ENCODE data around the gene COX6B2. TPM values are rescaled to one million over a fixed set of nuclear protein-coding genes. Genes with fewer than 3 reads are reported as not detected.
A peak's percentile ranks its signal among the peaks of the same experiment; 100 is the strongest.
"Not testable (repeated sequence)": the region's sequence is repeated elsewhere in the genome, so short reads cannot be mapped to it uniquely, and the experiment has no call there.

The COX6B2 gene, protein sequence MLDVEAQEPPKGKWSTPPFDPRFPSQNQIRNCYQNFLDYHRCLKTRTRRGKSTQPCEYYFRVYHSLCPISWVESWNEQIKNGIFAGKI
- total RNA-seq (not detected), polyA plus RNA-seq (under 1 TPM in 1 of 3 donors, not detected in 2; 0.04 TPM)
- long read RNA-seq, donor 1, result 0 reads
- long read RNA-seq, donor 2, result 0 reads

DNA sequence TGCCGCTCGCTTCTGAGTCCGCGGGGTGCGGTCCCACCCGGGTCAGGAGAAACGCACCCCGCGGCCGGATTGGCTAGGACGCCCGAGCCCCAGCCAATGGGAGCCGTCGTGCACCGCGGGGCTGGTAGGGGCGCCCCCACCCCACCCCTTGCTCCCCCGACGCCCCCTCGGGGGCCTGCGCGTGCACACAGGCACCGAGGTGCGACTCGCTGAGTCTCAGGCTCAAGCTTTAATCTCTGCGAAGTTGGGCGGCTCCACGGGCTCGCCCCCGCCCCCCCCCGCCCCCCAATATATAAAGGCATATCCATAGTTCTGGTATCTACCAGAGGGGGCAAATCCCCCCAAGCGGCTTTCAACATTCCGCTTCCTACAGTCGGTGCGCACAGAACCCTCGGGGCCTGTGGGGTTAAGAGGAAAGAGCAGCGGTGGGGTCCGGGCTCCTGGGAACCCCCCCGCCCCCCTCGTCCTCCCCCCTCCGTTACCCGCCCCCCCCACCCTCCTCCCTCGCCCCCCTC lies at the start of gene COX6B2:
Gene COX6B2 (minus strand): TSS at position 22 of the 515 bp plus-strand sequence. CDS start 198 bp downstream, outside the sequence.
- intact Hi-C loops (cut with DNase I), result no loop called here
- no peak within 1 kb of the TSS for H3K27ac ChIP-seq
- WGBS, 3 donors, result 2 to 3% (median 2%) methylated on average over 28 to 42 of the region's 43 CpGs
- no peaks in the 10 kb centered on the region for H3K36me3 ChIP-seq (ENCODE audit: insufficient read depth in 1 of 2, low read depth in 1 of 2)
- H3K9me3 ChIP-seq, result no peaks in the 10 kb centered on the region
- DNase-seq (no peak), ATAC-seq (no peak)
- peaks cover 0 to 64% (median 26%) of the 10 kb centered on the region in 3 donors for H3K27me3 ChIP-seq (ENCODE audit: insufficient read depth in 3 of 3, low read length in 2 of 3)
- H3K4me3 ChIP-seq, result peak within 1 kb of the TSS; percentile 60
- peaks cover 5% of the 10 kb centered on the region for H3K4me1 ChIP-seq
- TF ChIP-seq, protein P1, sequence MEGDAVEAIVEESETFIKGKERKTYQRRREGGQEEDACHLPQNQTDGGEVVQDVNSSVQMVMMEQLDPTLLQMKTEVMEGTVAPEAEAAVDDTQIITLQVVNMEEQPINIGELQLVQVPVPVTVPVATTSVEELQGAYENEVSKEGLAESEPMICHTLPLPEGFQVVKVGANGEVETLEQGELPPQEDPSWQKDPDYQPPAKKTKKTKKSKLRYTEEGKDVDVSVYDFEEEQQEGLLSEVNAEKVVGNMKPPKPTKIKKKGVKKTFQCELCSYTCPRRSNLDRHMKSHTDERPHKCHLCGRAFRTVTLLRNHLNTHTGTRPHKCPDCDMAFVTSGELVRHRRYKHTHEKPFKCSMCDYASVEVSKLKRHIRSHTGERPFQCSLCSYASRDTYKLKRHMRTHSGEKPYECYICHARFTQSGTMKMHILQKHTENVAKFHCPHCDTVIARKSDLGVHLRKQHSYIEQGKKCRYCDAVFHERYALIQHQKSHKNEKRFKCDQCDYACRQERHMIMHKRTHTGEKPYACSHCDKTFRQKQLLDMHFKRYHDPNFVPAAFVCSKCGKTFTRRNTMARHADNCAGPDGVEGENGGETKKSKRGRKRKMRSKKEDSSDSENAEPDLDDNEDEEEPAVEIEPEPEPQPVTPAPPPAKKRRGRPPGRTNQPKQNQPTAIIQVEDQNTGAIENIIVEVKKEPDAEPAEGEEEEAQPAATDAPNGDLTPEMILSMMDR (IDR thresholded peaks at IDR 0.05), result no peak

DNA sequence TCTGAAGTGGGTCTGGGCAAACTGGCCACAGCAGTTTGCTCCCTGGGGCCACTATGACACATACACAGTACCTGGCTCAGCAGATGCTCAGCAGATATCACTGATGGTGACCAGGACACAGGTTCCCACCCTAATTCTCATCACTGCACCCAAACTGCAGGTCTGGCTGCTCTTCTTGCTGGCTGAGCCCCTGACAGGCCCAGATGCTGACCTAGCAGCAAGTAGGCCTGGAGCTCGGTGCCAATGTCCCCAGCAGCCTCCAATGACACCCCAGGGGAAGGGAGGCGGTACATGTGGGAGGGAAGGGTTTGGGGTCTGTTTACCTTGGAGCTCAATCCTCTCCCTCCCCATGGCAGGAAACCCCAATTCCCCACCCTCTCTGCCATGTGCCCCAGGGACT lies 48.0 kb upstream of the COX6B2 start:
- no peaks in the 10 kb centered on the region for H3K4me1 ChIP-seq
- no peaks in the 10 kb centered on the region for H3K27me3 ChIP-seq (ENCODE audit: insufficient read depth in 3 of 3, low read length in 2 of 3)
- intact Hi-C loops (cut with DNase I), result no loop called here
- DNase-seq (no peak), ATAC-seq (no peak)
- 84 to 88% (median 87%) methylated on average over 2 of the region's 2 CpGs for WGBS, 3 donors
- TF ChIP-seq, protein P1 (IDR thresholded peaks at IDR 0.05), result no peak
- H3K27ac ChIP-seq, result no peak overlapping the region
- H3K9me3 ChIP-seq, result no peaks in the 10 kb centered on the region
- H3K4me3 ChIP-seq, result no peak overlapping the region
- peaks cover 0 to 36% of the 10 kb centered on the region in 2 donors for H3K36me3 ChIP-seq (ENCODE audit: insufficient read depth in 1 of 2, low read depth in 1 of 2)

DNA sequence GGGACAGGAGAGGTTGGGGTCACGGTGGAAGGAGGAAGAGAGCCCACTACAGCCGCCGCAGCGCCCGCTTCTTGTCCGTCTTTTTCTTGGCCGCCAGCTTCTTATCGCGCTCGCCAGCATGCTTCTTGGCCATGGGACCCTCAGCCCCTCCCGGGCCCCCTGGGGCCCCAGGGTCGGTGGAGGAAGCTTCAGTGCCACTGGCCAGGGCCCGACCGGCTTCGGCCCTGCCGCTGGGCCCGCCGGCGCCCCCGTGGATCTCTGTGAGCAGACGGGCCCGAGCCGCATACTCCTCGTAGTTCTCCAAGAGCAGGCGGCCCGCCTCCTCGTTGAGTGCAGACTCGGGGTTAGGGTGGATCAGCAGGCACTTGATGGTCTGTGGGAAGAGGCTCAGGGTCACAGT lies 46.9 kb upstream of the COX6B2 start:
- peaks cover 0 to 36% of the 10 kb centered on the region in 2 donors for H3K36me3 ChIP-seq (ENCODE audit: insufficient read depth in 1 of 2, low read depth in 1 of 2)
- H3K4me3 ChIP-seq; intact Hi-C loops (cut with DNase I); H3K27ac ChIP-seq; DNase-seq; H3K9me3 ChIP-seq; H3K27me3 ChIP-seq (ENCODE audit: insufficient read depth in 3 of 3, low read length in 2 of 3); H3K4me1 ChIP-seq; ATAC-seq: not testable (repeated sequence)
- WGBS, 3 donors, result 88 to 91% (median 90%) methylated on average over 13 to 22 of the region's 28 CpGs

DNA sequence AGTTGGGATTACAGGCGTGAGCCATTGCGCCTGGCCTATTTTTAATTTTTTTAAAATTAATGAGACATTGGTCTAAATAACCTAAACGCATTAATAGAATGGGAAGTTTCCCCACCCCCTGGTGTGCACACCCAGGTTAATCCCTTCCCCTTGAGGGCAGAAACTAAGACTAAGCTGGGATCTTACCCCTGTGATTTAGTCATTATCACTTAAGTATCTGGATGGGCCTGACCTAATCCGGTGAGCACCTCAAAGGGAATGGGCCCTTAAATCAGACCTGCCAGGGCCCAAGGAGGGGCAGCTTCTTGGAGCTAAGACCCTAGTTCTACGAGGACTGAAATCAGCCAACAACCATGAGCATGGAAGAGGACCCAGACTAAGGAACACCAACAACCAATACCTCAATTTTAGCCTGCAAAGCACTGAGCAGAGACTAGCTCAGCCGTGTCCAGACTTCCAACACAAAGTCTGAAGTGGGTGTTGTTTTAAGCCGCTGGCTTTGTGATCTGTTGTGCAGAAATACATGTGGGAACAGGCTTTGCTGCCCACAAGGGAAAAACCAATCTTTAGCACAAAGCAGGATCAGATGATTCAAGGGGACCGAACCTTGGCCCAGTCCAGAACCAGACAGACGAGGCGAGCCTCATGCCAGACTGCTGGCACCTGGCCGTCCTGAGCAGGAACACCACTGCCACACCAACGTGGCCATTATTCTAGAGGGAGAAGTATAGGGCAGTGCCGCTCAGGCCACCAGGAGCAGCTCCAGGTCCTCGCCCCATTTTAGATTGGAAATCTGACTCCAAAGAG lies 46.0 kb upstream of the COX6B2 start:
- TF ChIP-seq, protein P1 (IDR thresholded peaks at IDR 0.05), result no peak
- Histone ChIP-seq H3K4me1 (no peaks in the 10 kb centered on the region), H3K9me3 (no peaks in the 10 kb centered on the region), H3K27me3 (ENCODE audit: insufficient read depth in 3 of 3, low read length in 2 of 3) (no peaks in the 10 kb centered on the region), H3K36me3 (ENCODE audit: insufficient read depth in 1 of 2, low read depth in 1 of 2) (peaks cover 0 to 36% of the 10 kb centered on the region in 2 donors), H3K27ac (no peak overlapping the region), H3K4me3 (no peak overlapping the region)
- no peak for DNase-seq
- WGBS, 3 donors, result 83 to 87% (median 86%) methylated on average over 14 of the region's 14 CpGs
- intact Hi-C loops (cut with DNase I), result no loop called here
- no peak for ATAC-seq

DNA sequence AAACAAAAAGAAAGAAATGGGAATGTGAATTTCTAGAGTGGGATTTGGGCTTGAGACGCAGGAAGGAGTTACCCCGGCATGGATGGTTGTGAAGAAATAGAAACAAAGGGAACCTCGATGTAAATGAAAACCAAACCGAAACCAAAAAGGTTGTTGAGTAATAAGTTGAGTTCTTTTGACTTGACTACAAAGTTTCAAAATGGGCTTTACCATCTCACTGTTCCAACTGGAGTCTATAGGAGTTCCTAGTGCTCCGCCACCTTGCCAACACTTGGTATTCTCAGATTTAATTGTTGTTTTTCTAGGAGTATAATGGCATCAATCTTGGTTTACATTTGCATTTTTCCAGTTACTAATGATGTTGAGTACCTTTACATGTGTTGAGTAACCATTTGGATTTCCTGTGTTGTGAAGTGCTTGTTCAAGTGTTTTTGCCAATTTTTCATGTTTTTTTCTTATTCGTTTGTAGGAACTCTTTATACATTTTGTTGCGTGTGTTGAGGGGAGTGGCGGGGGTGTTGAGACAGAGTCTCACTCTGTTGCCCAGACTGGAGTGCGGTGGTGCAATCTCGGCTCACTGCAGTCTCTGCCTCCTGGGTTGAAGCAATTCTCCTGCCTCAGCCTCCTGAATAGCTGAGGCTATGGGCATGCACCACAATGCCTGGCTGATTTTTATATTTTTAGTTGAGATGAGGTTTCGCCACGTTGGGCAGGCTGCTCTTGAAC lies 43.8 kb upstream of the COX6B2 start:
- ATAC-seq (no peak), DNase-seq (no peak)
- intact Hi-C loops (cut with DNase I), result no loop called here
- Histone ChIP-seq H3K9me3 (no peaks in the 10 kb centered on the region), H3K4me3 (no peak overlapping the region), H3K4me1 (no peaks in the 10 kb centered on the region), H3K36me3 (ENCODE audit: insufficient read depth in 1 of 2, low read depth in 1 of 2) (peaks cover 0 to 24% of the 10 kb centered on the region in 2 donors), H3K27me3 (ENCODE audit: insufficient read depth in 3 of 3, low read length in 2 of 3) (no peaks in the 10 kb centered on the region), H3K27ac (no peak overlapping the region)
- WGBS, 3 donors, result 82 to 91% (median 88%) methylated on average over 12 of the region's 12 CpGs
- TF ChIP-seq, protein P1 (IDR thresholded peaks at IDR 0.05), result no peak
